GM21423 (cell line): ENCODE data around the gene ANKRD11.
"Not testable (repeated sequence)": the region's sequence is repeated elsewhere in the genome, so short reads cannot be mapped to it uniquely, and the experiment has no call there.

Source experiments
- ATAC-seq: cut with Tn5 transposase; IDR thresholded peaks from one replicate; pipeline ENCODE4 v1.9.1; 2021; ENCODE audit warnings: mild to moderate bottlenecking, moderate library complexity; ENCODE audit not compliant: unreplicated experiment

ANKRD11 gene

DNA sequence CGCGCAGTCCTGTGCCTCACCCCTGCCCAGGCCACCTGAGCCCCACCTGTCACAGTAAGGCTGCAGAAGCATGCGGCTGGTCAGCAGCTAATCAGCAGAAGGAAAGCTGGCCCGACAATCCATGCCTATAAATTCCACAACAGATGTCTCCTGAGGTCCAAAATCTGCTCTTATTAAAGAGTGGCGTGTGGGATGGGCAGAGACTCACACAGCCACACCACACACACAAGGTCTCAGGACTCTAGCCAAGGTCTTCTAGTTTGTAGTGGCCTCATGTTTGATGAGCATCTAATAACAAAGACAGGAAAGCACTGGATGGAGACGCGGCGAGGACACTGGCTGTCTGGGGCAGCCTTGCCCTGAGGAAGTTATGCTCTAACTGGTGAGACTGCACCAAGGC, 55.9 kb downstream of the ANKRD11 start:
- no peak for ATAC-seq

GRCh38 chr16:89433363-89433984, 56.9 kb downstream of the ANKRD11 start:
- ATAC-seq = not testable (repeated sequence)

DNA sequence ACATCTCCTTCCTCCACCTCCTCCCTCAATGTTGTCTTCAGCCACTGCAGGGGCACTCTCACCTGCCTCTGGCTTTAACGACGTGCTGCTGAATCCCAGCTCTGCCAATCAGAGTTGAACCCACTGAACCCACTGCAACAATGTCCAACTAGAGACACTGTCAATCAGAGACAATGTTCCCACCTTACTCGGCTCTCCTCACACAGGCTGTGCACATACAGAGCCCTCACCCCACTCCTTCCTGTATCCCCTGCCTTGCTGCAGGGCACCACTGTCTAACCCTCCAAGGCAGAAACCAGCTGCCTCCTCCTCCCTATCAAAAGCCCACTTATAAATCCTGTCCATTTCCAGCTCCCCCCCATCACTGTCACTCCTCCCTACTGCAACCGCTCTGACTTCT, 58.7 kb downstream of the ANKRD11 start:
- ATAC-seq = no peak

- ATAC-seq = no peak
These were observed 59.2 kb downstream of the ANKRD11 start for GRCh38 chr16:89431158-89431584.

DNA sequence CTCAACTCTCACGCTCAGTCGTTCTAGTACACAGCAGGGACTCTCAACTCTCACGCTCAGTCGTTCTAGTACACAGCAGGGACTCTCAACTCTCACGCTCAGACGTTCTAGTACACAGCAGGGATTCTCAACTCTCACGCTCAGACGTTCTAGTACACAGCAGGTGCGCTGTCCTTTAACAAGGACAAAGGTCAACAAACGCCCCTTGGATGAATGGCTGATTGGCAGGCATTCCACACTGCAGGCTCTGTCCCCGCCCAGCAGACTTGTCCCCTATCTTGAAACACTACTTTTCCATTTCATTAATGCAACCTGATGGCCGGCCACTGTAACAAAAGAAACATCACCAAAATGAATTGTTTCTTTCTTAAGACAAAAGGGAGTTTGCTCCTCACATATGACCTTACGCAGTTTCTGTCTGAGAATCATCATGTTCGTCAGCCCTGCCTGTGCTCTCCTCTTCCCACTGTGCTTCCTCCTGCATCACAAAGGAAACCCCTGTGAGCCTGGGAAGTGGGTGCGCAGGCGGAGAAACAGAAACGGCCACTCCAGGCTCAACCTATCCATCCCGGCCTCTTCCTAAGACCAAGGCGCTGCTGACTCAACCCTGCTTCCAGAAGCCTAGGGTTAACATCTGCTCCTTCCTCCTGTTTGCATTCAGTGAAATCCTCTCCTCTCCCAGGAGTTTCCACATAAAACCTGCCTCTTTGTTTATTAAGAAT, 59.8 kb downstream of the ANKRD11 start:
- ATAC-seq = no peak

- ATAC-seq = not testable (repeated sequence)
These were observed 61.8 kb downstream of the ANKRD11 start for GRCh38 chr16:89428605-89429004.

DNA sequence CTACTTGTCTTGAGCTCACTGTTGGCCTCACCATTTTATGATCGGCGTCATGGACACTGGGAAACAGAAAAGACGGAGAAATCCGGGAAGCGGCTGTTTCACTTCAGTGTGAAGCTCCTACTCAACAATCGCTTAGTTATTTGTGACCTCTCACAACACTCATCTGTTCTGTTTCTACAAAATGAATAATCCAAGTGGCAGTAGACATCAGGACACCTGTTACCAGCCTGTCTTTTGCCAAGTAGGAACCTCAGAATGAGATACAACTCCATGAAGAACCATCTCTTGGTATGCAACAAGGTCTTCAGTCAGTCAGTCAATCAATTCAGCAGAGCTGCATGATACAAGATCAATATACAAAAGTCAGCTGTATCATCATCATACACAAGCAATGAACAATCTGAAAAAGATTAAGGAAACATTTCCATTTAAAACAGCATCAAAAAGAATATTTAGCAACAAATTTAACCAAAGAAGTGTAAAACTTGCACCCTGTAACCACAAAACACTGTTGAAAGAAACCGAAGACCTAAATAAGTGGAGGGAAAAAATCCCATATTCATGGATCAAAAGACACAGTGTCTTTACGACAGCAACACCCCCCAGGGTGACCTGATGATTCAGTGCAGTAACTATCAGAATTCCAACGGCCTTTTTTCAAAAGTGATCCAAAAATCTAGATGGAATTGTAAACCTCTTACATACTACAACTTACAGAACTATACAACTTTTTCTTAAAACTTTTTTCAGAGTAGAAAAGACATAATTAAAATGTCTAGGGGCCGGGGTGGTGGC, 63.4 kb downstream of the ANKRD11 start:
- ATAC-seq = no peak

DNA sequence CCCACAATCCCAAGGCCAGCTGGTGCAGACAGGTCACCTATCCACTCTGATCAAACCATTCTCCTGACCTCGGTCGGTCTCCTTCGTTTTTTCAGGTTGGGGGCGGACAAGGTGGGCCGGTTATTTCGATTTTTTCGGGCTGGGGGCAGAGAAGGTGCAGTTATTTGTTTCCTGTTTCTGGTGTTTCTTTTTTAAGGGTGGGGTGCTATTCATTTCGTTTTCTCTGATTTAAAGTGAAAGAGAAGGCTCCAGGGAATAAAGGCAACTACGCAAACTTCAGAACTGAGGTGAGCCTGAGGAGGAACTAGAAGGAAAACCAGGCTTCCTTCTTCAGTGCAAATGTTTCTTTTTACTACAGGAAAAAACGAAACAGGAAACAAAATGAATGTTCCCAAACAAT, 64.8 kb downstream of the ANKRD11 start:
- ATAC-seq = no peak

GRCh38 chr16:89423681-89424260, 66.6 kb downstream of the ANKRD11 start:
- no peak for ATAC-seq

GRCh38 chr16:89422905-89423630, 67.3 kb downstream of the ANKRD11 start:
- peak; percentile 76 for ATAC-seq

- peak; percentile 54 for ATAC-seq
These were observed 67.8 kb downstream of the ANKRD11 start for GRCh38 chr16:89422527-89422904.

- ATAC-seq = not testable (repeated sequence)
These were observed 69.1 kb downstream of the ANKRD11 start for GRCh38 chr16:89421300-89421699.

GRCh38 chr16:89420204-89420603, 70.2 kb downstream of the ANKRD11 start:
- no peak for ATAC-seq

- ATAC-seq = no peak
These were observed 72.0 kb downstream of the ANKRD11 start for GRCh38 chr16:89418352-89418751.

DNA sequence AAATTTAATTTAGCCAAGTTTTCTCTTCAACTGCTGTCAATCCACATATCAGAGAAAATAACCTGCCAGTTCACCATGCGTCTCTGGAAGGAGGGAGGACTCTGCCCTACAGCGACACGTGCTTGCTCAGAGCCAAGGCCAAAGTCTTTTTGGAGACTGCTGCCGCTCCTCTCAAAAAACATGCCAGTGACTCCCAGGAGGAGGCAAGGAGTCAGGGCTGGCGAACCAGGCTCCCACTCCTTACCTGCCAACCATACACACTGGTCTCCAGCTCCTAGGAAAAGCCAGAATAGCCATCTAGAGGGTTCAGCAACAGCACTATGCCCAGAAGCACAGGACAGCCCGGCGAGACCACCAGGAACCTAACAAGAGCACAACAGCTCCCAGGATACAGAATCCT, 73.0 kb downstream of the ANKRD11 start:
- no peak for ATAC-seq

GRCh38 chr16:89413811-89414585, 76.4 kb downstream of the ANKRD11 start:
- ATAC-seq = no peak

- no peak for ATAC-seq
These were observed 77.5 kb downstream of the ANKRD11 start for GRCh38 chr16:89412811-89413210.

- no peak for ATAC-seq
These were observed 79.0 kb downstream of the ANKRD11 start for GRCh38 chr16:89411335-89411850.

DNA sequence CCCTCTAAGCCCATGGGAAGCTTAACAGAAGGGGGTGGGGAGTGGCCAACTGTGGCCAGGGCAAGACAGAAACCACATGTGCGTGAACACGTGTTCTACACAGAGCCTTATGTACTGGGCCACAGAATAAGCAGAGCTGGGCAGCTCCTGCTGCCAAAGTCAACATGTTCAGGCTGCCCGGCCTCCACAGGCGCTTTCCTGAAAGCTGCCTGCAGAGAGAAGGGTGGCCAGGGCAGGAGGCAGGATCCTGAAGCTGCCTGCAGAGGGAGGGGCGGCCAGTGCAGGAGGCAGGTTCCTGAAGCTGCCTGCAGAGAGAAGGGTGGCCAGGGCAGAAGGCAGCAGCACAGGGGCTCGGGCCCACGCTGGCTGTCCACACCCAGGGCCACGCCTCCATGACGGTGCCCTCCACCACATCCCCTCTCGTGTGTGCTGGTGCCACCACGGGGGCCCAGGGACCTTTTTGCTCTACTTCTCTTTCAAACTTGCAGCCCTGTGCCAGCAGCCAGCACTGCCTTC, 79.5 kb downstream of the ANKRD11 start:
- no peak for ATAC-seq

- ATAC-seq = no peak
These were observed 80.0 kb downstream of the ANKRD11 start for GRCh38 chr16:89410322-89410721.
